Measurements from ENCODE around the gene HDAC4. TPM values are rescaled to one million over a fixed set of nuclear protein-coding genes. Genes with fewer than 3 reads are reported as not detected.

Gene HDAC4
- total and polyA plus RNA-seq, 2 donors from 2014 or later, result 2.2 to 56.8 TPM

DNA sequence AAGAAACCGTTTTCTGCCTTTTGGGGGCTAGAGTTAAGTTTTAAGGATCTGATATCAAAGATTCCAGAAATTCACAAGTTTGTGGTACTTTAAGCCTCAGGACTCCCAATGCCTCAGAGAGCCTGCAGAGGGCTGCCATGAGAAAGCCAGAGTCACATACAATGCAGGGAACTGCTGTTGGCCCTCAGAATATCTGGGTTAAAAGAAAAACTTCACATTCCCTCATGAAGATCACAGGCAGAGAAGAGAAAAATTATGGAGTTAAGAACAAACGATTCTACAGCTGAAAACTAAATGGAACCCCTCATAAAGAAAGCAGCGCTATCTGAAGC lies 39.5 kb downstream of the HDAC4 start:
- Histone ChIP-seq H3K36me3 (ENCODE audit: control insufficient read depth in 2 of 3, insufficient read depth in 3 of 3, low read length in 3 of 3) (no peaks in the 10 kb centered on the region), H3K9me3 (ENCODE audit: control insufficient read depth in 2 of 3, insufficient read depth in 1 of 3, low read length in 3 of 3) (no peaks in the 10 kb centered on the region), H3K9ac (ENCODE audit: low read length in 3 of 3) (no peak overlapping the region), H3K4me1 (ENCODE audit: control insufficient read depth in 2 of 3, insufficient read depth in 2 of 3, low read depth in 1 of 3, low read length in 3 of 3) (peaks cover 0 to 2% (median 0%) of the 10 kb centered on the region in 3 donors), H3K4me3 (ENCODE audit: low read length in 3 of 3) (no peak overlapping the region), H3K27ac (ENCODE audit: low read depth in 2 of 2, low read length in 2 of 2) (no peak overlapping the region), H3K27me3 (ENCODE audit: control insufficient read depth, insufficient read depth, low read length) (no peaks in the 10 kb centered on the region)
- DNase-seq (peak in 1 of 5 donors; percentile 54), FAIRE-seq (no peak)
- intact Hi-C loops (cut with DNase I), result no loop called here
- TF ChIP-seq, protein P1, sequence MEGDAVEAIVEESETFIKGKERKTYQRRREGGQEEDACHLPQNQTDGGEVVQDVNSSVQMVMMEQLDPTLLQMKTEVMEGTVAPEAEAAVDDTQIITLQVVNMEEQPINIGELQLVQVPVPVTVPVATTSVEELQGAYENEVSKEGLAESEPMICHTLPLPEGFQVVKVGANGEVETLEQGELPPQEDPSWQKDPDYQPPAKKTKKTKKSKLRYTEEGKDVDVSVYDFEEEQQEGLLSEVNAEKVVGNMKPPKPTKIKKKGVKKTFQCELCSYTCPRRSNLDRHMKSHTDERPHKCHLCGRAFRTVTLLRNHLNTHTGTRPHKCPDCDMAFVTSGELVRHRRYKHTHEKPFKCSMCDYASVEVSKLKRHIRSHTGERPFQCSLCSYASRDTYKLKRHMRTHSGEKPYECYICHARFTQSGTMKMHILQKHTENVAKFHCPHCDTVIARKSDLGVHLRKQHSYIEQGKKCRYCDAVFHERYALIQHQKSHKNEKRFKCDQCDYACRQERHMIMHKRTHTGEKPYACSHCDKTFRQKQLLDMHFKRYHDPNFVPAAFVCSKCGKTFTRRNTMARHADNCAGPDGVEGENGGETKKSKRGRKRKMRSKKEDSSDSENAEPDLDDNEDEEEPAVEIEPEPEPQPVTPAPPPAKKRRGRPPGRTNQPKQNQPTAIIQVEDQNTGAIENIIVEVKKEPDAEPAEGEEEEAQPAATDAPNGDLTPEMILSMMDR (IDR thresholded peaks at IDR 0.05; ENCODE audit: borderline replicate concordance, extremely low read depth, insufficient read depth), result no peak

DNA sequence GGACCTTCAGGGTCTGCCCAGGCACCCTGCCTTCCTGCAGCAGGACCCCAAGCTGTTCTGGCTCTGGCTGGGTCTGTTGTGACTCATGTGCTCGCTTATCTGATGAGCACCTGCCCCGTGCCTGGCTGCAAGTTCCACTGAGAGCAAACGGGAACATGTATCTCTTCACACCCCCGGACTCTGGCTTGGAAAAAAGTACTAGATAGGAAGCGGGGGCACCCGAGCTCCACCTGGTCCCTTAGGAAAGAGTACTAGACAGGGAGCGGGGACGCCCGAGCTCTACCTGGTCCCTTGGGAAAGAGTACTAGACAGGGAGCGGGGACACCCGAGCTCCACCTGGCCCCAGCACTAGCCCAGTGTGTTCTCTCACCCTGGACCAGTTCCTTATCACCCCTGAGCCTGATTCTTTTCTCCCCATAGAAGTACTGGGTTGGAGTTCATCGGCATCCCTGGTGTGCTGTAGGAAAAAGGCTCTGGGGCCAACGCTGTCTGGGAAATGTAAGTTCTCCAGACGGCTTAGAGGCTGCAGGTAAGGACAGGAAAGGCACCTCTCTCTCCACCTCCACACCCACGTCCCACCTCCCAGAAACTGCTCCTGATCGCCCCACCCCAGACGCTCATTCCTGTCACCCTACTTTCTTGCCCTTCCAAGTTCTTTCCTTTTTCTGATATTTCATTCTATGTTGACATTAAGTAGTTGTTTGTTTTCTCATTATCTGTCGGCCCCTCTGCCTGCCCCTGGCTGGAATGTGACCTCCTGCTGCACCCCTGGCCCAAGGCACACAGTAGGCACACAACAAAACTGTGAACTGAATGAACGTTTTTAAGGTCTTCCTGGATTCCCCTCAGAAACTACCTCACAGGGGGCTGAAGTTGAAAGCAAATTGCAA lies 40.2 kb downstream of the HDAC4 start:
- DNase-seq, result no peak
- TF ChIP-seq, protein P1 (IDR thresholded peaks at IDR 0.05; ENCODE audit: borderline replicate concordance, extremely low read depth, insufficient read depth), result no peak
- FAIRE-seq, result no peak

DNA sequence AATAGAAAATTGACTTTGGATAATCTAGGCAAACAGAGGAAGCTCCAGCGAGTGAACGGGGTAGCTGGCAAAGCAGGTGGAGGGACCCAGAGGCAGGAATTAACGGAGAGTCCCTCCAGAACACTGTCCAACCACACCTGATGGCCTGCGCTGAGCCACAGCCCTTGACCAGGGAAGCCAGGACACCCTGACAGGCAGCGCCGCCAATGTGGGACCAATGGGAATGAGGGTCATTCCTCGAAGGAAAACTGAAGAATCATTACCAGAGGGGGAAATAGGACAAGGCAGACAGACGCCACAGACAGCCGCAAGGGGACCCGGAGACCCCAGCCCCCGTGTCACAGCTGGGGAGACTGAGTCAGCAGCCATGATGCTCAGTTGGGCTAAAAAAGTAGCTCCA lies 40.8 kb downstream of the HDAC4 start:
- DNase-seq (no peak), FAIRE-seq (no peak)
- no peak overlapping the region for H3K9ac ChIP-seq (ENCODE audit: low read length in 3 of 3)
- H3K27ac ChIP-seq (ENCODE audit: low read depth in 2 of 2, low read length in 2 of 2), result no peak overlapping the region
- H3K4me3 ChIP-seq (ENCODE audit: low read length in 3 of 3), result no peak overlapping the region
- TF ChIP-seq, protein P1 (IDR thresholded peaks at IDR 0.05; ENCODE audit: borderline replicate concordance, extremely low read depth, insufficient read depth), result no peak
- H3K4me1 ChIP-seq (ENCODE audit: control insufficient read depth in 2 of 3, insufficient read depth in 2 of 3, low read depth in 1 of 3, low read length in 3 of 3), result no peaks in the 10 kb centered on the region
- intact Hi-C loops (cut with DNase I), result no loop called here
- no peaks in the 10 kb centered on the region for H3K27me3 ChIP-seq (ENCODE audit: control insufficient read depth, insufficient read depth, low read length)
- no peaks in the 10 kb centered on the region for H3K36me3 ChIP-seq (ENCODE audit: control insufficient read depth in 2 of 3, insufficient read depth in 3 of 3, low read length in 3 of 3)
- H3K9me3 ChIP-seq (ENCODE audit: control insufficient read depth in 2 of 3, insufficient read depth in 1 of 3, low read length in 3 of 3), result peaks cover 0 to 1% (median 0%) of the 10 kb centered on the region in 3 donors

More for the DNA sequence above, 40.2 kb downstream of the HDAC4 start:
- H3K4me3 ChIP-seq (ENCODE audit: low read length in 3 of 3), result no peak overlapping the region
- no peaks in the 10 kb centered on the region for H3K36me3 ChIP-seq (ENCODE audit: control insufficient read depth in 2 of 3, insufficient read depth in 3 of 3, low read length in 3 of 3)
- peaks cover 0 to 2% (median 0%) of the 10 kb centered on the region in 3 donors for H3K4me1 ChIP-seq (ENCODE audit: control insufficient read depth in 2 of 3, insufficient read depth in 2 of 3, low read depth in 1 of 3, low read length in 3 of 3)
- H3K27ac ChIP-seq (ENCODE audit: low read depth in 2 of 2, low read length in 2 of 2), result no peak overlapping the region
- H3K27me3 ChIP-seq (ENCODE audit: control insufficient read depth, insufficient read depth, low read length), result no peaks in the 10 kb centered on the region
- no peaks in the 10 kb centered on the region for H3K9me3 ChIP-seq (ENCODE audit: control insufficient read depth in 2 of 3, insufficient read depth in 1 of 3, low read length in 3 of 3)
- intact Hi-C loops (cut with DNase I), result no loop called here
- no peak overlapping the region for H3K9ac ChIP-seq (ENCODE audit: low read length in 3 of 3)
